Activated effector memory CD4-positive, alpha-beta T cell treated with Interleukin-2 at 50 U/mL for 16 hours (primary cell): ENCODE data around the gene ZNF827.

Experiments used
- DNase-seq: peaks from one replicate; pipeline ENCODE4 v3.0.0-alpha.2; 2020

ZNF827 gene

DNA sequence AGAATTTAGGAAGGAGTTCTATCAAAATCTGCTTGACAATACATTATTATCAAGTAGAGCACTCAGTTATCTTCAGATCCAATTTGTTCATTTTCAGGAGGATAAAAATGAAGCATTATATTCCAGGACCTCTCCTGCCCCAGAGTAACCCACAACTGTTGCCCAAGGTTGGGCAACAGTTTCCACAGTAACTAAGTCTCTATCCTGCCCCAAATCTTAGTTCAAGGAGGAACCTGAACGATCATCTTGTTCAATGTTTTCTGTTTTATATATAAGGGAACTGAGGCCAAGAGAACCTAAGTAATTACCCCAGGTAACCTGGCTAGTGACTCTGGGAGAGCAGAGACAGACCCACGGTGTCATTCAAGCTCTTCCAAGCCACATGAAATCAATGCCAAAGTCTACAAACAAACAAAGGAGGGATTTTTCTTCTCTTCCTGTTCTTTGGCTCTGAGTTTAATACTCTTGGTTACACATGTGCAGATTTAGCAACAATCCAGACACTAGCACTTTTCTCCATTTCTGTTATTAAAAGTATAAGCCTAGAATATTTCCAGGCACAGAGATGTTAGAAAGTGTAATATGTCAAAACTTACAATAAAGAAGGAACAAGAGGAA lies 153.1 kb downstream of the ZNF827 start:
- no peak for DNase-seq

DNA sequence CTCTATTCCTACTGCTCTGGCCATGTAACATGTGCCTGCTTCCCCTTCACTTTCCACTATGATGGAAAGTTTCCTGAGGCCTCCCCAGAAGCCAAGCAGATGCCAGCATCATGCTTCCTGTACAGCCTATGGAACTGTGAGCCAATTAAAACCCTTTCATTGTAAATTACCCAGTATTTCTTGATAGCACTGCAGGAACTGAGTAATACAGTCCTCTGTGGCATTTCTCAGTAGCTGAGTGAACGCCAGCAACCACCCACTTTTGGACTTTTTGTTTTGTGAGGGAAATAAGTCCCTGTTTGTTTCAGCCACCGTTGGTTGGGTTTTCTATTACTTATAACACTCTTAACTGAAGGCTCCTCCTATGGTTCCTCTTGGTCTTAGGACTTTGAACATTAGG lies 154.6 kb downstream of the ZNF827 start:
- no peak for DNase-seq

DNA sequence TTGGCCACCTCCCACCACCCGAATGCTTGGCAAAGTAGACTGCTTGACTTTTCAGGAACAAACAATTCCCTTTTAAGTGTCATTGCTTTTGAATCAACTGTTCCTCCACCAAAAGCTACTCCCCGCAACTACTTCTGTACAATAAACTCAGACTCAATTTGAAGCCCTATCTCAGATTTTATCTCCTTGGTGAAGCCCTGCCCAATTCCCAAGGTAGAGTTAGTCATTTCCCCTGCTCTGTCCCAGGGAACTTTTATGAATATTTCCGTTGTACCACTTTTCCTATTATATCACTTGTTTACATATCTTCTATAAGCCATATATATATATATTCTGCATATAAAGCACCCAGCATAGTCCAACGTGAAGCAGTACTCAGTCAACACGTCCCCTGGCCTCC lies 155.9 kb downstream of the ZNF827 start:
- no peak for DNase-seq

DNA sequence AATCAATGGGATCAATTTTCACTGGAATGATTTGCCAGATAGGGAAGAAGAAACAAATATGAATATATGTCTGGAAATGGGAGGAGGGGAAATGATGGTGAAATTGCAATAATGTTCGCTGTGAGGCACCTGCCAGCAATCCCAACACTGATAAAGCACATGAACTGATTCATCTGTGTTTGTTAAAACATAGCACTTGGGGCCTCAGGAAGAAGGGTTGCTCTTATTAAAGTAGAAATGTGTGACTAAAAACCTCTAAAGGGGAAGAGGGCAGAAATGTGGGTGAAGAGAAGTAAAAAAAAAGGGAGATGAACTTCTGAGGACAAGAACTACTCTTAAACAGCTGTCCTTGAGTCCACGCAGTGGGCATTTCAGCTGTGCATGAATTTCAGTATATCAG lies 157.3 kb downstream of the ZNF827 start:
- DNase-seq = no peak

DNA sequence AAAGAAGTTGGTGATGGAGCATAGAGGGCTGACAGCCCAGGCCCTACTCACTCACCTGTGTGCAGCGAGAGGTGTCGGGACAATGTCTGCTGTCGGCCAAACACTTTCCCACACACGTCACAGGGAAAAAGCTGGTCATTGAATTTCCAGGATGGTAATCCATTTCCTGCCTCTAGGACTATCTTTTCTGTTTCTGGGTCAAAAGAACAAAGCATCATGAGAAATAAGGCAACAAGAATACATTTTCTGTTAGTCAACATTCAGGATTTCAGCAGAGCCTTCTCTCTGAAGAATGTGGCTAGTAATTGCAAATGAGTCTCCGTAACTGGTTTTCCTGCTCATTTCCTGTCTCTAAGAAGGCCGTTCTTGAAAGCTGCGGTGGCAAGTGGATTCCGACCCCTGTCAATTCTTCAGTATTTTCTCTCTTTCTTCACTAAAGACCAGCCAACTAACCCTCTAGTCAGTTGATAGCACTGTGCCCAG lies 159.3 kb downstream of the ZNF827 start:
- DNase-seq = no peak

DNA sequence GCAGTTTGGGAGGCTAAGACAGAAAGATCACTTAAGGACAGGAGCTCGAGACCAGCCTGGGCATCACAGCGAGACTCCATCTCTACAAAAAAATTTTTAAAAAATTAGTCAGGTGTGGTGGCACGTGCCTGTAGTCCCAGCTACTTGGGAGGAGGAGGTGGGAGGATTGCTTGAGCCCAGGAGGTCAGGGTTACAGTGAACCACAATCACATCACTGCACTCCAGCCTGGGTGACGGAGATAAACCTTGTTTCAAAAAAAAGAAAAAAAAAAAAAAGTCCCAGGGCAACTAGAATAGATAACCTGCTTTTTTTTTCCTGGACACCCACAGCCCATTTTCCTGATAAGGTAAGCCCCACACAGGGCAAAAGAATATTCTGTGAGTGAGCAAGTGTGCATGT lies 162.4 kb downstream of the ZNF827 start:
- DNase-seq = no peak

DNA sequence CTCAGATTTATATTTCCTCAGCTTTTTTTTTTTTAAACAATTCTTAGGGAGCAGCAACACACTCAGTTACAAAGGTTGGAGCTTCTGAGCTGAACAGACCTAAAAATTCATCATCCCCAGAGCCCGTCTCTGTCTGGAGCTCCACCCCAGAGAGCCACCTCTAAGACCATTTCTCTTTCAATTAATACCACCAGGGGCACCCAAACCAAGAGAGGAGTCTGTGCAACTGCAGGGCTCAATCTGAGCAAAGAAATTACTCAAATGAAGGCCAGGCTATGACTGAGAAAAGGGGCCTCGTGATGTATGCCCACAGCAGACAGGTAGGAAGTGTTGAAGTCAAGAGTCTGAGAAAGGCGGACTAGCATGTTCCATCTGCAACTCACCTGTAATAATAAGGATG lies 163.2 kb downstream of the ZNF827 start:
- no peak for DNase-seq

DNA sequence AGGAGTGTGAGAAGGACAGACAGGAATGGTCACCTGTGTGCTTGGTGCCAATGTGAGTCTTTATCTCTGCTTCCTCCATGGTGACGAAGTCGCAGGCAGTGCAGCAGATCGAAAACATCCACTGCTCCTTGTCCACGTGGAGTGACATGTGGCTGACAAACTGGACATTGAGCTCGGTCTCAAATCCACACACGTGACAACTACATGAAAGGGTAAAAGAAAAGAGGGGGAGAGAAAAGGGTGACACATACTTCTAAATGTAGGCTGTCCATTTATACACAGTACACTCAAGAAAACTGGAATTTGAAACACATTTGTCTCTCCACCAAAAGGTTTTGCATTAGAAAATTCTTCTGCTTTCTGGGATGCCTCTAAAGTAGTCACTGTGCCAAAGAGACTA lies 164.2 kb downstream of the ZNF827 start:
- DNase-seq = no peak

DNA sequence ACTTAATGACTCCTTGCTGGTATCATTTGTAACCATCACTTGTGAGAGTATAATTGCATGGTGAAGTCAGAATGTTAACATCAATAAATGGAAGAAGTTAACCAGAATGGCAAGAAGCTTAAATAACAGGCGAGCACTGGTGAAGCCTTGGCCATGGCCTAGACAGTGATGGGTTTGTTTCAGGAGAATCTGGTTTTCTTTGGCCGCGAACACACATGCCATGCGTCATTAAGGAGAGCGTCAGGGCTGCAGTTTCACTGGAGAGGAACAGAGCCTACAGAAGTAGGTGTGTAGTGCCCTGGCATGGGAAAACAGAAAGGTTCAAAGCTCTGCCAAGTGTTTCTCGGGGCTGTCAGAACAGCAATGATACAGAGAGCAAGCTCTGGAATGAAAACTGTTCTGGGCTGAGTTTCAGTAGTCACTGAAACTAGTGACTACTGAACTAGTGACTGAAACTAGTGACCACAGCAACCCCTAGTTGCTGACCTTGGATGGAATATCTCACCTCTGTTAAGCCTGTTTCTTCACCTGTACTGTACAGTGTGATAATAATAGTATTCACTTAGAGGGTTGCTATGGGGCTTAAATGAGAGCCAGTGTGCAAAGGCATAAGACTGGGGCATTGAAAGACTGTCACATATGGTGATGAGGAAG lies 164.9 kb downstream of the ZNF827 start:
- DNase-seq = no peak

DNA sequence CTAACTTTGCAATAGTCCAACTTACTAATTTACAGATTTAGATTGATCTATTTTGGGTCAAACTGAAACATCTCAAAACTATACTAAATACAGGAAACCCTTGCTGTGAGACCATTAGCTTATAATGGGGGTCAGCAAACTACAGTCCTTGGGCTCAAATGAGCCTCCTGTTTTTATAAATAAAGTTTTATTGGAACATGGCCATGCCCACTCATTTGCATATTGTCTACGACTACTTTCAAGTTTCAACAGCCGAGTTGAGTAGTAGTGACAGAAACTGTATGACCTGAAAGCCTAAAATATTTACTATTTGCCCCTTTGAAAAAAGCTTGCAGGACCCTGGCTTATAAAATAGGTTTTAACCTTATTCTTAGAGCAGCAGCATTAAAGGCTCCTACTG lies 166.3 kb downstream of the ZNF827 start:
- no peak for DNase-seq

DNA sequence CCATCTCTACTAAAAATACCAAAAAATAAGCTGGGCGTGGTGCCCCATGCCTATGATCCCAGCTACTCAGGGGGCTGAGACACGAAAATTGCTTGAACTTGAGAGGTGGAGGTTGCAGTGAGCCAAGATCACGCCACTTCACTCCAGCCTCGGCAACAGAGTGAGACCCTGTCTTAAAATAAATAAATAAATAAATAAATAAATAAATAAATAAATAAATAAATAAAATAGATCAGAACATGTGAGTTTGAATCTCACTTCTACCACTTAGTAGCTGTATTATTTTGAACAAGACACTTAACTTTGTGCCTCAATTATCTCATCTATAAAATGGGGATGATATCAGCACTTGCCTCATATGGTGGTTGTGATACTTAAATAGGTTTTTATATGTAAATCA lies 168.5 kb downstream of the ZNF827 start:
- no peak for DNase-seq

DNA sequence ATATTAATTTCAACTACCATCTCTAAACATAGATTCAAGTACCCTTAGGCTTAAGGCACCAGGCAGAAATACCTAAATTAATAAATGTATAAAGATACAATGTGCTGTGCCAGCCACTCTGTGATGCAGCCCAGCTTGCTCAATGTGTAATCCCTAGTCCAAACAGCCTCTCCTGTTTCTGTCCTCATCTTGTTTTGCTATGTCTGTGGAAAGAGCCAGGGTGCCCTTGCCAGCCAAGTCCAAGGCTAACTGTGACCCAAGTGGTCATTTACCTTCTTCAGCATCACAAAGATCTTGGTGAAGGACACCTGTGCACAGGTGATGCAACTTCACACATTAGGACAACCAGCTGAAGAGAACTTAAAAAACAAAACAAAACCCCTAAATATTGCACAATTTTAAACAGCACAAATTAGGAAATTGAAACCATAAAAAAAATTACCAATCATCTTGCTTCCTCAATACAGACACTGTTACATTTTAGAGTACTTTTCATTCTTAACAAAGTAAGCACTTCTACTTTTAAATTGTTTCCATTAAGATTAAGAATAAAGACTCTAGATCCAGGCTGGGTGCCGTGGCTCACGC lies 169.1 kb downstream of the ZNF827 start:
- no peak for DNase-seq

DNA sequence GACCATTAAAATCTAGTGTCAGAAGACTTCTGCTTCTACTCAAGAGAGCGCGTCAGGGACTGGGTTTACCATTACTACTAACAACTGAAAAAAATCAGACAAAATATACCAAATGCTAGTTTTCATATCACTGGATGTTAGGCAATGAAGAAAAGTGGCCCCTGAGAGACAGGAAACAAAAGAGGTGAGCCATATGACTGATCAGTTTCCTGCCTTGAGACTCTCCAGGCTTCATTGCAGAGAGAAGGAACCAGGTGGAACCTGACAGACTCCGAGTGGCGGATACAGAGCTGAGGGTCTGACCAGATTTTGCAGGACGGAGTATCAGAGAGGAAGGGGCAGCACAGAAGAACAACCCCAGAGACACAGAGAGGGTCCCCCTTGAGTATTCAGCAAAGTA lies 172.3 kb downstream of the ZNF827 start:
- no peak for DNase-seq

DNA sequence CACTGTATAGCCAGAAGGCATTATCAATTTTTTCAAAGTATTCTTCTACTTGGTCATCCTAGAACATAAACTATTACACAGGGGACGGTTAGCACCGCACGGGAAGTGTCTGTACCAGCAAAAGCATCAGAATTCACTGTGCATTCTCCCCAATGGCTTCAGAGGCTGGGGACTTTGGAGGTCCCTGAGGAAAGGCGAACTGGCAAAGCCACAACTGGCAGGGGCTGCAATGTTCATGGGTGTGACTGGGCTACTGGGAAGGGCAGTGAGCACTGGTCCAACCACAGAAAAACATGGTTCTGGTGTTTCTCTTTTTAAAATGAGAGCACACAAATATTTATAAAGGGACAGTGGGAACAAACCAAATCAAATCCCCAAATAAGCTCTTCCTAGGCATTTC lies 175.2 kb downstream of the ZNF827 start:
- DNase-seq = no peak

DNA sequence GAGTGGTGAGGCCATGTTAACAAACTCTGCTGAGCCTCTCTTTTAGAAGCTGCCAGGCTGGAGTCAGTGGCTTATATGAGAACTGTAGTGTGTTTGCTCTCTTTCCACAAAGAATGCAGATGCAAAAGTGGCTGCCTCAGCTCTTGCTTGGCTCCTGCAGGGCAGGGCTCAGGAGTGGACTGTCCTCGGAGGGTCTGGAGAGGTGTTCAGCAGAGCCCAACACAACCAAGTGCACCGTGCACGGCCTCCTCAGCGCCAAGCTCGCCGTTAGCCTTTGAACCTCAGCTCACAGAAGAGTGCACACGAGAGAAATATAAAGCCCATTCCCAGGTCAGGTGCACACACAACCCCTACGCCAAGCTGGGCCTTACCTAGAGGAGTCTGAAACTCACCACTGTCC lies 175.9 kb downstream of the ZNF827 start:
- no peak for DNase-seq

DNA sequence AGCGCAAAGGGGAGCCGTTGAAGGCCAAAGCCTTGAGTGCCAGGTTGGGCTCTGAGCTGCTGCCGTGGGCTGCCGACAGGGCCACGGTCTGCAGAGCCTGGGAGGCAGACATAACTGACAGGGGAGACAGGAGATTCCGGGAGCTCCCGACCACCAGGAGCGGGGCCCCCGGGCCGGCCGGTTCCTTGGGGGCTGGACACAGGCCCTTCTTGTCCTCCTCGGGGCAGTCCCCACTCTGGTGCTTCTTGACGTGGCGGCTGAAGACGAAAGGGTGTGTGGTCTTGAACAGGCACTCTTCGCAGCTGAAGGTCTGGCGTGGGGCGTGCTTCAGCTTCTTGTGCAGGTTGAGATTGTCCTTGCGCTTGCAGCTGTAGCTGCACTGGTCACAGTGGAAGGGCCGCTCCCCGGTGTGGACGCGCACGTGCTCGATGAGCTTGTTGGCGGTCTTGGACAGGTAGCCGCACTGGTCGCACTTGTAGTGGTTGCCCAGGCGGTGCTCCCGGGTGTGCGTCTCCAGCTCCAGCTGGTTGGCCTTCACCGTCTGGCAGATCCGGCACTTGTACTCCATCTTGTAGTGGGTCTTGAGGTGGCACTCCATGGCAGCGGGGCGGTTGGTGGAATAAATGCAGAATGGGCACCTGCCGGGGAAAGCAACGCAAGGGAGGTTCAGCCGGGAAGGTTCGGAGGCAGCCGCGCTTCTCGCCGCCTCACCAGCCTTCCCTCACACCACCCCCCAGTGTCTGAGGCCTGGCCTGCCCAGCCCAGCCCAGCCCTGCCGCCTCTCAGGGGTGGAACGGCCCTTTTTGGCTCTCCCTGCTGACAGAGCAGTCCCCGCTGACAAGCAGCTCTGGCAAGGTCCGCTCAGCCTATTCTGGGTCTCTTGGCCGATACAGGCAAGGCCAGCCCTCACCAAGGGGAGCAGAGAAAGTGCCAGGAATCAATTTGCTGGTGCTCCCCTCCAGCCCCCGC lies 177.4 kb downstream of the ZNF827 start:
- no peak for DNase-seq

DNA sequence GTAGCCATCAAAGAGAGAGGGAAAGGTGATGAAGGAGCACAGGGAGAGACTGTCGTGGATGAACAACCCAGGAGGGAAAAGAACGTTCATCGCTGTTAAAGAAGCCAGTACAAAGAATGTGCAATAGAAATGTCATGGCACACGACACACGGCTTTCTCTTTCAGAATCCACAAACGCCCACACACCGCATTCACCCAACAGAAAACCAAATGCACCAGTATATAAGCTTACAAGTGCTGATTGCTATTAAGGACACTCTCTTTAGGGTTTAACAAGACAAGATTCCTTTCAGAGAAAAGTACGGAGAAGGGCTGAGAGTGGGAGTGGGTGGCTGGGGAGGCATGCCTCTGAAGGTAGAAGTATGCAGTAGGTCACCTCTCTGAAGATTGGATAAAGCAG lies 178.4 kb downstream of the ZNF827 start:
- no peak for DNase-seq

DNA sequence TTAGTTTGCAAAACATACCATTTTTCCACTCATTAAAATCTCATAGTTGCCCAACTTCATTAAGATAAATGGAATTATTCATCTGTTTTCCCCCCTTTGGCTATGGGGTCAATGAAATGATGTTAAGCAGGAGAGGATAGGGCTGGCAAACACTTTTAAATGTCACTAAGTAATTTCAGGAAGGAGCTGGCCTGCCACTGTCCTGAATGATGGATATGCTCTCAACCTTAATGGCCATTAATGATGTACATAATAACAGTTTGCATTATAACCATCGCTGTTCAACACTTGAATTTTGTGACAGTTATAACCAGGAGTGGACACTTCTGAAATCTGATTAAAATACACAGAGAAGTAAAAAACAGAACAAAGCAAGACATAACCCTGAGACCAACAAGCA lies 181.4 kb downstream of the ZNF827 start:
- no peak for DNase-seq

DNA sequence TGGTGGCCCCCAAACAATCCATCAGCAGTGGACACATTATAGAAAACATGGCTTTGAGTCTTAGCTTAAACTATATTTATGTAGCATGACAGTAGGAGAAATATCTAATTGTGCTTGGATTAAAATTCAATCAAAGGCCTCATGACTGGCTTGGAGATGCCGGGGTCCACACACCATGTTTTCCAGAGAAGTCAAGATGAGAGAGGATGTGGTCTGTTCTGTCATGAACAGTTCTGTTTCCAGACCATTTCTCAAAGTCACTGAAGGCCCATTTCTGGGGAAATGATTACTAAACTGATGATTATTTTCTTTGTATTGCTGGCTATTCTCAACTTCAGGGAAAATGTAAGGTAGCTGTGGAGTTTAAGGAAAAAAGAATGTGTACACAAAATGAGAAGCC lies 182.4 kb downstream of the ZNF827 start:
- DNase-seq = no peak

DNA sequence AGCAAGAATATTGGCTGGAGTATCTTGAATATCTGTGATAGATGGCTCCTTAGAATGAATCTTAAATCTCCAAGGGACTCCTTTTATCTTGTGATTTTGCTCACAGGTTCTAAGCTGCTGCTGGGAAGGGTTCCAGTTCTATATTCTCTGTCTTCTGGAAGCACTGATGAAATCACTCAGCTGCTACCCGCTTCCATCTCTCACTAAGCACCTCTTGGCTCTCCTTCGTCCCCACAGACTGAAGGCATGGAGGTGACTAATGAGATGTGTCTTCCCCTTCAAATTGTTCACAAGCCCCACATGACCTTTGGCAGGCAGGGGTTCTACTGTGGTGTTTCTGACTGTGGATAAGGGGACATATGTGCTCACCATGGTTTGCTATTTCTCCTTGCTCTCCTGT lies 182.8 kb downstream of the ZNF827 start:
- no peak for DNase-seq

DNA sequence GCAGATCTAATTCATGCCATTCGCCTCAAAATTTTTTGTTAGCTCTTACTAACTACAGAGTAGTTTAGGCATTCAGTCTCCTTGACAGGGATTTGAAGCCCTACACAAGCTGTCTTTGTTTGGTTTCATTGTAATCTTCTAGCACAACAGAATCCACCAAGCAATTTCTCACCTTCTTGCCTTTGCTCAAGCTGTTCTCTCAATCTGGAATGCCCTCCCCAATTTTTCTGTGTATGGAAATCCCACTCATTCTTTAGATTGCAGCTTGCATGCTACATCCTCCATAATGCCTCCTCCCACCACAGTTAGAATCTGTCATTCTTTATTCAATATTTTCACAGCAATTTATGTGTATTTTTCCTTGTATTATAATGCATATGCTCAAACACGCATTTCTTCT lies 195.0 kb downstream of the ZNF827 start:
- DNase-seq = no peak

DNA sequence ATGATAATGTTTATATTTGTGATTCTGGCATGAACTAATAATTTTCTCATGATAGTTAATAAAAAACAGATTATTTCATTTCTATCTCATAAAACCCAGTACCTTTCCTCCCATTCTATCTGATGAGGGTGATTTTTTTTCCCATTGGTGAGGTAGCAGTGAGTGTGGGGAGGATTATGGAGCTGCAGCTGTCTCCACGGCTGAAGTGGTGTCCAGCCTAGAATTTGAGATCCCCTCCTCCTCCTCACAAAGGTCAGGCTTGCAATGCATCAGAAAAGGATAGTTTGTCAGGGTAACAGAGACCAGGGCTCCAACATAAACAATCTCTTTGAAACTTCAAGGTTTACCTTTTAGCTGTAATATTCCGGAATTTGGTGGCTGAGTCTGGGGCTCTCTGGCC lies 197.8 kb downstream of the ZNF827 start:
- DNase-seq = no peak

DNA sequence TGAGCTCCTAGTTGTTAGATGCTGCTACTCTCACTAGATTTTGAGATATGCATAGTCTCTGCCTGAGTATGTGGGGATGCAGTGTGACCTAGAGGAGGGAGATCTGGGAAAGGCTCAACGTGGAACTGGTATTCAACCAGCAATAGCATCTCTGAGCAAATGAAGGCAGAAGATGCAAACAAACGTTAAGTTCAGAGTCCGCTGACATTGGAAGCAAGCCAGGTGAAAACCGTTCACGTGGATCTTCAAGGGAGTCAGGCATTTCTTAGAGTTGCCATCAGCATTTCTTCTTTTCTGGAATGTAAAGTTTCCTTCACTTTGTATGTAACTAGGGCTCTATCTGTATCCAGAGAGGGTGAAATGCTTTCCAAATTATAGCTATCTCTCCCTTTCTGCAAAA lies 198.8 kb downstream of the ZNF827 start:
- DNase-seq = no peak
